HCT116 (cell line): ENCODE data around the gene STAB1. TPM values are rescaled to one million over a fixed set of nuclear protein-coding genes. Genes with fewer than 3 reads are reported as not detected.

ENCODE experiments used
- ATAC-seq: fragments of 200-7000 bp; cut with Tn5 transposase; 2 replicates; pipeline ENCODE4 v1.9.1; 2020; ENCODE audit warnings: mild to moderate bottlenecking, moderate library complexity
- BruUV-seq: library from RNA; stranded (reverse); fragments of 400-500 nt; replicated peaks from 2 replicates; lab custom pipeline; 2021; lab: Mats Ljungman, UMichigan
- CTCF ChIA-PET: fragments of 300-600 bp; sonication (Branson Sonifier 250); formaldehyde crosslinking; loops from one replicate; lab custom pipeline; 2021; ENCODE audit warnings: antibody characterized with exemption; lab: Charles Lee
- POLR2A ChIA-PET: fragments of 300-600, 350-600 bp; sonication (Branson Sonifier 250); formaldehyde crosslinking; loops from one replicate; lab custom pipeline; 2021; ENCODE audit warnings: antibody characterized with exemption; lab: Charles Lee
- RAD21 ChIA-PET, 2 experiments: fragments of 300-600 bp; sonication (Branson Sonifier 250); formaldehyde crosslinking; loops; one replicate each; lab custom pipeline; 2023; ENCODE audit warnings: low total read pairs in 2 of 2; ENCODE audit not compliant: uncharacterized antibody in 2 of 2, unreplicated experiment in 2 of 2, low non-redundant PET in 1 of 2; lab: Charles Lee
- DNase-seq: peaks from one replicate; pipeline ENCODE4 v3.0.0-alpha.2; 2010; ENCODE audit warnings: low read depth, low spot score
- H2AFZ ChIP-seq: fragments of 200-600 bp; shearing (Covaris generic), sonication (generic); 2 replicates; pipeline ENCODE4 v1.6.1; 2017; ENCODE audit warnings: low read depth, mixed run types, mixed read lengths, antibody characterized with exemption, low read length; ENCODE audit not compliant: poor library complexity, severe bottlenecking
- H3K27ac ChIP-seq: 2 replicates; pipeline ENCODE4 v1.5.1; 2012; ENCODE audit warnings: low read depth, low read length
- H3K27me3 ChIP-seq: fragments of 200-600 bp; sonication (generic); 2 replicates; pipeline ENCODE4 v1.6.1; 2016; ENCODE audit warnings: mixed run types, low read length, mixed read lengths; ENCODE audit not compliant: insufficient read depth
- H3K36me3 ChIP-seq, 2 experiments: fragments of 200-500 bp in 1 of 2; fragments of 200-600 bp in 1 of 2; sonication (Bioruptor generic) in 1 of 2; sonication (generic) in 1 of 2; 2 replicates each; pipeline versions ENCODE4 v1.5.1 to v1.6.1; 2014 to 2016; ENCODE audit warnings: low read length in 2 of 2, inconsistent platforms in 1 of 2, mixed read lengths in 1 of 2, mixed run types in 1 of 2; ENCODE audit not compliant: insufficient read depth in 2 of 2, control insufficient read depth in 1 of 2
- H3K4me1 ChIP-seq, 2 experiments: fragments of 200-600 bp in 1 of 2; sonication (generic) in 1 of 2; 2 replicates each; pipeline versions ENCODE4 v1.5.1 to v1.6.1; 2012 to 2017; ENCODE audit warnings: low read length in 2 of 2, inconsistent platforms in 1 of 2, mild to moderate bottlenecking in 1 of 2, mixed read lengths in 1 of 2, mixed run types in 1 of 2, moderate library complexity in 1 of 2; ENCODE audit not compliant: insufficient read depth in 2 of 2, control insufficient read depth in 1 of 2
- H3K4me2 ChIP-seq: fragments of 200-600 bp; sonication (generic); 2 replicates; pipeline ENCODE4 v1.6.1; 2017; ENCODE audit warnings: mixed run types, low read length, mixed read lengths
- H3K4me3 ChIP-seq, 2 experiments: fragments of 200-600 bp in 1 of 2; sonication (generic) in 1 of 2; replicated peaks in 1 of 2; 2 replicates each; pipeline ENCODE4 v1.5.1; 2011 to 2016; ENCODE audit warnings: low read length in 2 of 2, control low read depth in 1 of 2, low read depth in 1 of 2, mild to moderate bottlenecking in 1 of 2, mixed read lengths in 1 of 2, mixed run types in 1 of 2
- H3K79me2 ChIP-seq: fragments of 200-600 bp; sonication (generic); 2 replicates; pipeline ENCODE4 v1.6.1; 2017; ENCODE audit warnings: mild to moderate bottlenecking, mixed run types, low read length, moderate library complexity, mixed read lengths; ENCODE audit not compliant: insufficient read depth
- H3K9ac ChIP-seq: fragments of 200-600 bp; sonication (generic); 2 replicates; pipeline ENCODE4 v1.6.1; 2016; ENCODE audit warnings: low read length, mixed read lengths
- H3K9me2 ChIP-seq: fragments of 200-600 bp; sonication (generic), shearing (Covaris generic); 2 replicates; pipeline ENCODE4 v1.6.1; 2017; ENCODE audit warnings: mixed run types, mild to moderate bottlenecking, moderate library complexity; ENCODE audit not compliant: insufficient read depth
- H3K9me3 ChIP-seq, 2 experiments: fragments of 200-500 bp in 1 of 2; fragments of 200-600 bp in 1 of 2; sonication (Bioruptor generic) in 1 of 2; sonication (generic) in 1 of 2; 2 replicates each; pipeline ENCODE4 v1.6.1; 2014 to 2017; ENCODE audit warnings: low read length in 2 of 2, mixed read lengths in 2 of 2, inconsistent platforms in 1 of 2, low read depth in 1 of 2, mild to moderate bottlenecking in 1 of 2, mixed run types in 1 of 2, moderate library complexity in 1 of 2; ENCODE audit not compliant: control insufficient read depth in 1 of 2, insufficient read depth in 1 of 2
- H4K20me1 ChIP-seq: fragments of 200-600 bp; sonication (generic), shearing (Covaris generic); 2 replicates; pipeline ENCODE4 v1.6.1; 2017; ENCODE audit warnings: mixed run types, mild to moderate bottlenecking, moderate library complexity; ENCODE audit not compliant: insufficient read depth
- ATF3 ChIP-seq: IDR thresholded peaks from 2 replicates; pipeline ENCODE4 v1.6.1; 2012
- CBX3 ChIP-seq: IDR thresholded peaks from 2 replicates; pipeline ENCODE4 v1.6.1; 2012; ENCODE audit warnings: low read depth
- ELF1 ChIP-seq: IDR thresholded peaks from 2 replicates; pipeline ENCODE4 v1.6.1; 2012; ENCODE audit warnings: low read depth, borderline replicate concordance
- EZH2phosphoT487 ChIP-seq: fragments of 200-600 bp; IDR thresholded peaks from 2 replicates; pipeline ENCODE4 v1.6.1; 2018; ENCODE audit warnings: antibody characterized with exemption, borderline replicate concordance
- JUND ChIP-seq: IDR thresholded peaks from 2 replicates; pipeline ENCODE4 v1.6.1; 2012
- MAX ChIP-seq: IDR thresholded peaks from 2 replicates; pipeline ENCODE4 v1.6.1; 2012
- POLR2A ChIP-seq: IDR thresholded peaks from 2 replicates; pipeline ENCODE4 v1.7.0; 2011; ENCODE audit warnings: borderline replicate concordance; ENCODE audit not compliant: insufficient read depth, insufficient read length; ENCODE audit errors: extremely low read depth
- POLR2AphosphoS5 ChIP-seq: IDR thresholded peaks from 2 replicates; pipeline ENCODE4 v1.6.1; 2011; ENCODE audit warnings: mild to moderate bottlenecking, low read depth, low read length, moderate library complexity
- RAD21 ChIP-seq: IDR thresholded peaks from 2 replicates; pipeline ENCODE4 v1.6.1; 2012; ENCODE audit warnings: low read depth, mild to moderate bottlenecking
- SP1 ChIP-seq: IDR thresholded peaks from 2 replicates; pipeline ENCODE4 v1.6.1; 2012; ENCODE audit warnings: low read depth
- TCF7L2 ChIP-seq: IDR thresholded peaks from 2 replicates; pipeline ENCODE4 v1.7.0; 2011; ENCODE audit warnings: borderline replicate concordance, inconsistent platforms; ENCODE audit not compliant: insufficient read depth, insufficient read length; ENCODE audit errors: extremely low read depth
- YY1 ChIP-seq: IDR thresholded peaks from 2 replicates; pipeline ENCODE4 v1.6.1; 2011; ENCODE audit warnings: low read length, low read depth, moderate library complexity, mild to moderate bottlenecking; ENCODE audit not compliant: insufficient replicate concordance; ENCODE audit errors: extremely low read depth
- ZNF274 ChIP-seq: fragments of 200-500 bp; sonication (Bioruptor generic); IDR thresholded peaks from 2 replicates; pipeline ENCODE4 v1.6.1; 2014; ENCODE audit warnings: mild to moderate bottlenecking, low read depth, low read length, inconsistent platforms
- intact Hi-C: fragments of 100-400 bp; cut with micrococcal nuclease; formaldehyde crosslinking; loops from 2 replicates; pipeline ENCODE4 v1.10.0; 2022
- total RNA-seq: library from RNA; stranded (reverse); gene quantifications from one replicate; pipeline ENCODE4 v1.2.1, GENCODE V29; 2021; ENCODE audit not compliant: unreplicated experiment
- TF ChIP-seq, protein P1 (sequence below): IDR thresholded peaks from 2 replicates; pipeline ENCODE4 v1.6.1; 2012; ENCODE audit warnings: low read depth
- TF ChIP-seq, protein P2 (sequence below), 3 experiments: fragments of 200-600 bp in 1 of 3; sonication (generic) in 1 of 3; IDR thresholded peaks in 2 of 3; conservative IDR thresholded peaks in 1 of 3; 2 replicates each; pipeline ENCODE4 v1.5.1; 2012 to 2017; ENCODE audit warnings: low read depth in 2 of 3, low read length in 2 of 3, antibody characterized with exemption in 1 of 3, borderline replicate concordance in 1 of 3, control low read depth in 1 of 3, mild to moderate bottlenecking in 1 of 3, mixed read lengths in 1 of 3, mixed run types in 1 of 3, moderate library complexity in 1 of 3; ENCODE audit not compliant: insufficient read depth in 1 of 3
- TF ChIP-seq, protein P3 (sequence below): IDR thresholded peaks from 2 replicates; pipeline ENCODE4 v1.6.1; 2011; ENCODE audit warnings: mild to moderate bottlenecking, low read length, moderate library complexity; ENCODE audit not compliant: insufficient replicate concordance; ENCODE audit errors: extremely low read depth

STAB1 gene
- total RNA-seq, 1 experiment from 2014 or later: 0.44 TPM

DNA sequence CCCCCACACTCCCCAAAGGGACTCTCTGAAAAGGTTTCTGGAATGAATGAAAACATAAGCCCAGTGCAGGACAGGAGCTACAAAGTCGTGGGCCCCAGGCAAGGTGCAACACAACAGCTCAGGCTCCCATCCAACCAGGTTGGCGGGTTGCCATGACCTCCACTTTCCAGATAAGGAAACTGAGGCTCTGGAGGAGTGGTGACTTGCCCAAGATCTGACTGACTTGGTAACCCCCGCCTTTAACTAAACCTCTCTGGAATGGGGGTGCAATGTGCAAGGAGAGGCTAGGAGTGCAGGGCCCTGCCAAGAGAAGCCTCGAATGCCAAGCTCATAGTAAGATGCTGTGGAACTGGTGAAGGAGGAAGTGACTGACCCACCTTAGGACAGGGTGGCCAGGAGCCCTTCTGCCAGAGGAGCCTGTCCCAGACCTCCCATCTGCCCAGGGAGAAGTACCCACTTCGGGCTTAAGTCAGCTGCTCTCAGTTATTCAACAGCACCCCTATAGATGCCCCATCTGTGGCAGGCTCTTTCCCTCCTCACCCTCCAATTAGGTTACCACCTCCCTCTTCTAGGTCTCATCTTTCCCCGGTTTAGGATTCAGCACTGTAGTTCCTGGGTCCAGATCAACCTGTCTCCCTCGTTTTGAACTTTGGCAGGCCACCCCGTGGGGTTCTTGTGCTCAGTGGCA lies 40.7 kb upstream of the STAB1 start:
- Histone ChIP-seq H3K4me2 (peak overlapping the region; percentile 89), H3K27me3 (no peaks in the 10 kb centered on the region), H3K9ac (peak overlapping the region; percentile 95), H3K4me1 (peaks cover 46 to 71% of the 10 kb centered on the region in 2 experiments), H3K36me3 (peaks cover 8 to 24% of the 10 kb centered on the region in 2 experiments), H3K4me3 (peak overlapping the region; percentile 80 to 94), H3K79me2 (peaks cover 30% of the 10 kb centered on the region), H4K20me1 (no peaks in the 10 kb centered on the region), H2AFZ (no peak overlapping the region), H3K9me3 (no peaks in the 10 kb centered on the region), H3K9me2 (no peaks in the 10 kb centered on the region), H3K27ac (peak overlapping the region; percentile 66)
- no peak for TF ChIP-seq POLR2A
- TF ChIP-seq, protein P1, sequence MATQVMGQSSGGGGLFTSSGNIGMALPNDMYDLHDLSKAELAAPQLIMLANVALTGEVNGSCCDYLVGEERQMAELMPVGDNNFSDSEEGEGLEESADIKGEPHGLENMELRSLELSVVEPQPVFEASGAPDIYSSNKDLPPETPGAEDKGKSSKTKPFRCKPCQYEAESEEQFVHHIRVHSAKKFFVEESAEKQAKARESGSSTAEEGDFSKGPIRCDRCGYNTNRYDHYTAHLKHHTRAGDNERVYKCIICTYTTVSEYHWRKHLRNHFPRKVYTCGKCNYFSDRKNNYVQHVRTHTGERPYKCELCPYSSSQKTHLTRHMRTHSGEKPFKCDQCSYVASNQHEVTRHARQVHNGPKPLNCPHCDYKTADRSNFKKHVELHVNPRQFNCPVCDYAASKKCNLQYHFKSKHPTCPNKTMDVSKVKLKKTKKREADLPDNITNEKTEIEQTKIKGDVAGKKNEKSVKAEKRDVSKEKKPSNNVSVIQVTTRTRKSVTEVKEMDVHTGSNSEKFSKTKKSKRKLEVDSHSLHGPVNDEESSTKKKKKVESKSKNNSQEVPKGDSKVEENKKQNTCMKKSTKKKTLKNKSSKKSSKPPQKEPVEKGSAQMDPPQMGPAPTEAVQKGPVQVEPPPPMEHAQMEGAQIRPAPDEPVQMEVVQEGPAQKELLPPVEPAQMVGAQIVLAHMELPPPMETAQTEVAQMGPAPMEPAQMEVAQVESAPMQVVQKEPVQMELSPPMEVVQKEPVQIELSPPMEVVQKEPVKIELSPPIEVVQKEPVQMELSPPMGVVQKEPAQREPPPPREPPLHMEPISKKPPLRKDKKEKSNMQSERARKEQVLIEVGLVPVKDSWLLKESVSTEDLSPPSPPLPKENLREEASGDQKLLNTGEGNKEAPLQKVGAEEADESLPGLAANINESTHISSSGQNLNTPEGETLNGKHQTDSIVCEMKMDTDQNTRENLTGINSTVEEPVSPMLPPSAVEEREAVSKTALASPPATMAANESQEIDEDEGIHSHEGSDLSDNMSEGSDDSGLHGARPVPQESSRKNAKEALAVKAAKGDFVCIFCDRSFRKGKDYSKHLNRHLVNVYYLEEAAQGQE: no peak
- TF ChIP-seq, protein P2, sequence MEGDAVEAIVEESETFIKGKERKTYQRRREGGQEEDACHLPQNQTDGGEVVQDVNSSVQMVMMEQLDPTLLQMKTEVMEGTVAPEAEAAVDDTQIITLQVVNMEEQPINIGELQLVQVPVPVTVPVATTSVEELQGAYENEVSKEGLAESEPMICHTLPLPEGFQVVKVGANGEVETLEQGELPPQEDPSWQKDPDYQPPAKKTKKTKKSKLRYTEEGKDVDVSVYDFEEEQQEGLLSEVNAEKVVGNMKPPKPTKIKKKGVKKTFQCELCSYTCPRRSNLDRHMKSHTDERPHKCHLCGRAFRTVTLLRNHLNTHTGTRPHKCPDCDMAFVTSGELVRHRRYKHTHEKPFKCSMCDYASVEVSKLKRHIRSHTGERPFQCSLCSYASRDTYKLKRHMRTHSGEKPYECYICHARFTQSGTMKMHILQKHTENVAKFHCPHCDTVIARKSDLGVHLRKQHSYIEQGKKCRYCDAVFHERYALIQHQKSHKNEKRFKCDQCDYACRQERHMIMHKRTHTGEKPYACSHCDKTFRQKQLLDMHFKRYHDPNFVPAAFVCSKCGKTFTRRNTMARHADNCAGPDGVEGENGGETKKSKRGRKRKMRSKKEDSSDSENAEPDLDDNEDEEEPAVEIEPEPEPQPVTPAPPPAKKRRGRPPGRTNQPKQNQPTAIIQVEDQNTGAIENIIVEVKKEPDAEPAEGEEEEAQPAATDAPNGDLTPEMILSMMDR (IDR thresholded peaks at IDR 0.05 in 2 of 3, conservative IDR thresholded peaks at IDR 0.05 in 1 of 3; ENCODE audit: borderline replicate concordance in 1 of 3, insufficient read depth in 1 of 3, low read depth in 2 of 3, low read length in 2 of 3): no peak
- TF ChIP-seq ATF3: no peak
- TF ChIP-seq YY1: no peak
- no peak for TF ChIP-seq MAX
- no peak for TF ChIP-seq JUND
- TF ChIP-seq POLR2AphosphoS5: no peak
- no peak for TF ChIP-seq TCF7L2
- TF ChIP-seq CBX3: no peak
- TF ChIP-seq RAD21: no peak
- TF ChIP-seq ELF1: no peak
- no peak for TF ChIP-seq EZH2phosphoT487
- no peak for TF ChIP-seq SP1
- TF ChIP-seq, protein P3, sequence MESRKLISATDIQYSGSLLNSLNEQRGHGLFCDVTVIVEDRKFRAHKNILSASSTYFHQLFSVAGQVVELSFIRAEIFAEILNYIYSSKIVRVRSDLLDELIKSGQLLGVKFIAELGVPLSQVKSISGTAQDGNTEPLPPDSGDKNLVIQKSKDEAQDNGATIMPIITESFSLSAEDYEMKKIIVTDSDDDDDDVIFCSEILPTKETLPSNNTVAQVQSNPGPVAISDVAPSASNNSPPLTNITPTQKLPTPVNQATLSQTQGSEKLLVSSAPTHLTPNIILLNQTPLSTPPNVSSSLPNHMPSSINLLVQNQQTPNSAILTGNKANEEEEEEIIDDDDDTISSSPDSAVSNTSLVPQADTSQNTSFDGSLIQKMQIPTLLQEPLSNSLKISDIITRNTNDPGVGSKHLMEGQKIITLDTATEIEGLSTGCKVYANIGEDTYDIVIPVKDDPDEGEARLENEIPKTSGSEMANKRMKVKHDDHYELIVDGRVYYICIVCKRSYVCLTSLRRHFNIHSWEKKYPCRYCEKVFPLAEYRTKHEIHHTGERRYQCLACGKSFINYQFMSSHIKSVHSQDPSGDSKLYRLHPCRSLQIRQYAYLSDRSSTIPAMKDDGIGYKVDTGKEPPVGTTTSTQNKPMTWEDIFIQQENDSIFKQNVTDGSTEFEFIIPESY: no peak
- TF ChIP-seq ZNF274: no peak
- ChIA-PET POLR2A (interaction anchor here (1.7 kb wide), 1 partner anchor 82 kb away, joined by 8 read pairs; the partner anchor contains the start of gene UQCC5), RAD21 (interaction anchor here in 1 of 2 experiments (0.6 kb wide), 1 partner anchor 182 kb away, joined by 3 read pairs; no protein-coding TSS in a partner anchor), CTCF (no interaction called here)
- no peak for DNase-seq
- ATAC-seq: no peak
- BruUV-seq: no TSS peak
- intact Hi-C loops: no loop called here
